Stimulated activated CD4-positive, alpha-beta T cell treated with anti-CD3 and anti-CD28 coated beads, Interleukin-15, amount 100 ng/mL, for 24 hours (primary cell): ENCODE data around the gene TTC12.

Experiments
- DNase-seq: peaks from one replicate; pipeline ENCODE4 v3.0.0-alpha.2; 2020

The TTC12 gene, protein sequence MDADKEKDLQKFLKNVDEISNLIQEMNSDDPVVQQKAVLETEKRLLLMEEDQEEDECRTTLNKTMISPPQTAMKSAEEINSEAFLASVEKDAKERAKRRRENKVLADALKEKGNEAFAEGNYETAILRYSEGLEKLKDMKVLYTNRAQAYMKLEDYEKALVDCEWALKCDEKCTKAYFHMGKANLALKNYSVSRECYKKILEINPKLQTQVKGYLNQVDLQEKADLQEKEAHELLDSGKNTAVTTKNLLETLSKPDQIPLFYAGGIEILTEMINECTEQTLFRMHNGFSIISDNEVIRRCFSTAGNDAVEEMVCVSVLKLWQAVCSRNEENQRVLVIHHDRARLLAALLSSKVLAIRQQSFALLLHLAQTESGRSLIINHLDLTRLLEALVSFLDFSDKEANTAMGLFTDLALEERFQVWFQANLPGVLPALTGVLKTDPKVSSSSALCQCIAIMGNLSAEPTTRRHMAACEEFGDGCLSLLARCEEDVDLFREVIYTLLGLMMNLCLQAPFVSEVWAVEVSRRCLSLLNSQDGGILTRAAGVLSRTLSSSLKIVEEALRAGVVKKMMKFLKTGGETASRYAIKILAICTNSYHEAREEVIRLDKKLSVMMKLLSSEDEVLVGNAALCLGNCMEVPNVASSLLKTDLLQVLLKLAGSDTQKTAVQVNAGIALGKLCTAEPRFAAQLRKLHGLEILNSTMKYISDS

DNA sequence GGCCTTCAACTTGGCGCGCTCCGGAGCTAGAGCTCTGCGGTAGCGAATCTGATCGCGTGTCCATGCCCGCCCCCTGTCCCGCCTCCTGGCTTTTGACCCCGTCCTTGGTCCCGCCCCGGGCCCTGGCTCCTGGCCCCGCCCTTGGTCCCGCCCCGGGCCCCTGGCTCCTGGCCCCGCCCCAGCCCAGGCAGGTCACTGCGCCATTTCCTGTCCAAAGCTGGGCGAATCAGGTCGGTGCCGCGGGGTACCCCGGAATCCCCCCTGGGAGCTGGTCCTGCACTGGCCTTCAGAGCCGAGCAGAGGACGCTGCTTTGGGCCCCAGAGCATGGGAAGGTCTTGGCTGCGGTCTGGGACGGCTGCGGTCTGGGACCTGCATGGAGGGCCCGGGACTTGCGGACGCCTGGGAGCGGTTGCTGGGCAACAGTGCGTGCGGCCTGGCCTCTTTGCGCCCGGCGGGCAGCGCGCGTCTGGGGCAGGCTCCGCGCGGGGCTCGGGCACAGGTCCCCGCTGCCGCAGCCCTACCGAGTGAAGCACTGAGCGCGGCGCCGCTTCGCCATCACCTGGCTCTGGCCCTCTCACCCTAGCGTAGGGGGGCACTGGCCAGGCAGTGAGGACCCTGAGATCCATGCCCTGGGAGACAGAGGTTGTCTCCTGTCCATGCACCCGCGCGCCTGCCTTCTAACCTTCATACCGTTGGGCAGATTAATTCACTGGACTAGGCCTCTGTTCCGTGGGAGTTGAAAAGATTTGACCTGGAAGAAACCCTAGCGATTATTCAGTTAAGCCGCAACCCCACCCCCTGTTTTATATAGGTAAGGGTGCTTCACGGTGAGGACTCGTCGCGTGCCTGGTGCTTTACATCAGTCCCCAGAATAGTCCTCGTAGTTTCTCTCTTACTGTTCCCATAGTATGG lies at the start of gene TTC12:
TTC12 (plus strand) TSS at position 195 of the 913 bp plus-strand sequence. CDS start 1,675 bp downstream, outside the sequence.
- peak; percentile 96 for DNase-seq

DNA sequence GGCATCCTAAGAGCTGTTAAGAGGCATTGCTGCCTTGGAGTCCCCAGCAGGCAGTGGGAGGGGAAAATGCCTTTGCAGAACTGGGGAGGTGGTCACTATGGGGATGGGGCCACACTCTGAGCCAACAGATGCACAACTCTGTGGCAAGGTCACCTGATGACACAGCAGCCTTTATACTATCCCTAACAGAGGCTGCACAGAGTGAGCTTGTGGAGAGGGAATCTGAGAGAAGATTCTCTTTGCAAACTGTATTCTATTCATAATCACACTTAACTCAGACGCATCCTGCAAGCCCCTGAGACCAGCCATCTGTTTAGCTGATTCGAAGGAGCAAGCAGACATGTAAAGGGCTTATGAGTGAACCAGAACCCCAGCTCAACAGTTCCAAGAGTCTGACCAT lies 49.0 kb upstream of the TTC12 start:
- DNase-seq: no peak

DNA sequence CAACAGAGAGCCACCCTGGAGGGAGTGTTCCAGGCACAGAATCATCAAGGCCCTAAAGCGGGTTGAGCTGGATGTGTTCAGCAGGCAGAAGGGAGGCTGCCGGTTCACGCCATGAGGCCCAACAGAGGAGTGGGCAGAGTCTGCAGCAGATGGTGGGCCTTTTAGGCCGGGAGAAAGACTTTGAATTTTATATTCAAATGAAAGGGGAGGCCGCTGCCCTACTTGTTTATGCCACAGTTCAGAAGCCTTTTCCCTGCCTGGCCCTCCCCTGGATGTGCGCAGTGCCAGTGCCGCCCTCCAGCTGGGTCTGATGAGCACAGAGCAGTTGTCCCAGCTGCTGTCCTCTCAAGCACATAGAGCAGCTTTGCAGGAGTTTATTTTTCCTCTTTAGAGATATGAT lies 46.9 kb upstream of the TTC12 start:
- no peak for DNase-seq

DNA sequence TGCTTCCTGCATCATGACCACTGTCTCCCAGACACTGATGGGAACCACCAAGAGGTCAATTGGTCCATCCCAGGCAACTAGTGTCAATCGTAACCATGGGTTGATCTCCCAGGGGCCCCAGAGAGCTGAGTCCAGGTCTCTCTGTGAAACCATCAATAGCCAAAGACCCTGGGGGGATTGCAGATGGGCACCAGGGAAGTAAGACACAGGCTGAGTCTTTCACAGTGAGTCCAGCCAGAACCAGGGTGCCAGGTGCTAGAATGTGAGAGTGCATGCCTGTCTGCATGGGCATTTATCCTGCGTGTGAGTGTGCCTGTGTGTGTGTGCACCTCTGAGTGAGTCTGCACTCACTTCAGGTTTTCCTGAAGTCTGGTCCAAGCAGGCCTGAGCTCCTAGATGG lies 45.3 kb upstream of the TTC12 start:
- DNase-seq: no peak

DNA sequence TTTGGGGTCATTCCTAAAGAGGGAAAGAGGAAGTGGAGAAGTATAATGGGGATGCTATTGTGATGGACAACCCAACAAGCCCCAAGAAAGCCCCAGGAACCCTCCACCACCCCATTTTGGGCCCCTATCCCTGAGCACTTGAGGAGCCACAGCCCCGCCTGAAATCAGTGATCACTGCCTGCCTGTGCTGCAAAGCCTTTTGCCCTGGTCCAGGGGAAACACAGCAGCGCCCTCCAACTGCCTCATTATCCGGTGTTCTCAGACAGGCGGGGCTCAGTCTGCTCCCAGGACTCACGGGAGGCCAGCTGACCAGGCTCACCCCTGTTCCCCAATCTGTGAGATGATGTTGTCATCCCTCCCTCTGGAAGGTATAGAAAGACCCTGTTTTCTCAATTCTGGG lies 44.7 kb upstream of the TTC12 start:
- DNase-seq: no peak

DNA sequence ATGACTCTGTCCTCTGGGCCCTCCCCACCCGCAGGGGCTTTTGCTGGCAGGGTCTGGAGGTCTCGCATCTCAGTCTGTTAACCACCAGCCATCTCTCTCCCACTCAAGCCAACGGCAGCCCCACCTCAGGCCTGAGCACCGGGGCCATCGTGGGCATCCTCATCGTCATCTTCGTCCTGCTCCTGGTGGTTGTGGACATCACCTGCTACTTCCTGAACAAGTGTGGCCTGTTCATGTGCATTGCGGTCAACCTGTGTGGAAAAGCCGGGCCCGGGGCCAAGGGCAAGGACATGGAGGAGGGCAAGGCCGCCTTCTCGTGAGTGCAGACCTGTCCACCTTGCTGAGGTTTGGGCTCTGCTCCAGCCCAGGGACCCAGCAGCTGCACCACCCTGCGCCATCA lies 44.3 kb upstream of the TTC12 start:
- DNase-seq: no peak

DNA sequence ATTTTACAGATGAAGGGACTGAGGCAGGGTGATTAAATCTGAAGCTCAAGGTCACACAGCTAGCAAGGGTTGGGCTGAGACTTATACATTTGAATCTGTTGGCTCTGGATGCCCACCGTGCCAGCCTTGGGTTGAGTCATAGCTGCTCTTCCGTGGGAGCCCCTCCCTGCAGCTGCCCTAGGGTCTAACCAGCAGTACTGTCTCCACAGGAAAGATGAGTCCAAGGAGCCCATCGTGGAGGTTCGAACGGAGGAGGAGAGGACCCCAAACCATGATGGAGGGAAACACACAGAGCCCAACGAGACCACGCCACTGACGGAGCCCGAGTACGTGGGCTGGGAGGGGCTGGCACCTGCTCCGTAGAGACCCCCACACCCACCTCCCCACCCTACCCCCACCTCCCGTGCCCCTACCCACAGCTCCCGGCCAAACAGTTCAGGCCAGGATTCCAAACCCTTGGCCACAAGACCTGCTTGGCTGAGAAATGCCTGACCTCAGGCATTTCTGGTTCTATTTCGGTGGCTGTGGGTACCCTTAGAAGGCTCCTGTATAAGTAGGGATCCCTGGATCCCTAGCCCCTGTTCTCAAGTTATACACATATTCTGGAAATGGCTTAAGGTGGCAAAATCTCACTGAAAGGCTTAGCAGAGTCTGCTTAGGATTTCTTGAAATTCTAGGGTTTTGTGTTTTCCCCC lies 42.7 kb upstream of the TTC12 start:
- no peak for DNase-seq

DNA sequence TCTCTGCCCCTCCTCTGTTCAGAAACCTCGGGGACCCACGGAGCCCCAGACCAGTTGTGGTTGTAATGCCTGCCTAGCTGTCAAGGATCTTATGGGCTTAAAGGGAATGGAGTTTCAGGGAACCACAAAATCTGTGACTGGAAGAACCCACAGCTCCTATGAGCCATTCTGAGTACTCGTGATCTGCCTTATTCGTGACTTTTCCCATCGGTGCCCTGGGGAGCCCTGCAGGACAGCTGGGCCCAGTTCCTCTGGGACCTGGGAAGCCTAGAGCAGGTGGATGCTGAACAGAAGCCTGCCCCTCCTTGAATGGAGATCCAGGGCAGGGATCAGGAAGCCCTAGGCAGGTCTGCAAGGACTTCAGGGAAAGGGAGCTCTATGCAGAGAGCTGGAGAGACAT lies 42.1 kb upstream of the TTC12 start:
- no peak for DNase-seq

DNA sequence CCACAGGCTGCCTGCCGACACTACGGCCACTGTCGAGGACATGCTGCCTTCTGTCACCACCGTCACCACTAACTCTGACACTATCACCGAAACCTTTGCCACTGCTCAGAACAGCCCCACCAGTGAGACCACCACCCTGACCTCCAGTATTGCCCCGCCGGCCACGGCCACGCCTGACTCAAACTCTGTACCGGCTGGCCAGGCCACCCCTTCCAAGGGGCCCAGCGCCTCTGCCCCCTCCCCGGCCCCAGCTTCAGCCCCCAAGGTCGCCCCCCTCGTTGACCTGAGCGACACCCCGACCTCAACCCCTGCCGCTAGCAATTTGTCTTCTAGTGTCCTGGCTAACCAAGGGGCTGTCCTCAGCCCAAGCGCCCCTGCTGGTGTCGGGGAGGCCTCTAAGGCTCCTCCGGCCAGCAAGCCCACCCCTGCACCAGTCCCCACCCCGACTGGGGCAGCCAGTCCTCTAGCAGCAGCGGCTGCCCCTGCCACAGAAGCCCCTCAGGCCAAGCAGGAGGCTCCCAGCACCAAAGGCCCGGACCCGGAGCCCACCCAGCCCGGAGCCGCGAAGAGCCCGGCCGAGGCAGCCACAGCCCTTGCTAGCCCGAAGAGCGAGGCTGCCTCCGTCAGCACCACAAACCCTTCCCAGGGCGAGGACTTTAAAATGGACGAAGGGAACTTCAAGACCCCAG lies 41.3 kb upstream of the TTC12 start:
- no peak for DNase-seq

DNA sequence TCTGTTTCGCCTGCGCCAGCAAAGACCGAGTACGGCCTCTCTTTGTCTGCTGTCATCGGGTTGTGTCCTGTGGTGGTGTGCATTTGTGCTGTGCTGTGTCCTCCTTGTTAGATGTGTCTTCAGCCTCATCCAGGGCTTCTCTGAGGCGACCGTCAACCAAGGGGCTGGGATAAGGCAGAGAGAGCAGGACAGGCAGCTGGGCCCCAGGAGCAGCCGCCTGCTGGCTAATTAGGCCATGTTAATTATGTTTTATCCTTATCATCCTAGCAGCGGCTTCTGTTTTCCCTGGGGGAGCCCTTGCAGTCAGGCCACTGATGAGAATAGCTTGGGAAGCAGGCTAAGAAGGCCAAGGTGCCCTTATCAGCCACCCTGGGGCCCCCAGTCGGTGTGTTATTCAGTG lies 40.7 kb upstream of the TTC12 start:
- no peak for DNase-seq

DNA sequence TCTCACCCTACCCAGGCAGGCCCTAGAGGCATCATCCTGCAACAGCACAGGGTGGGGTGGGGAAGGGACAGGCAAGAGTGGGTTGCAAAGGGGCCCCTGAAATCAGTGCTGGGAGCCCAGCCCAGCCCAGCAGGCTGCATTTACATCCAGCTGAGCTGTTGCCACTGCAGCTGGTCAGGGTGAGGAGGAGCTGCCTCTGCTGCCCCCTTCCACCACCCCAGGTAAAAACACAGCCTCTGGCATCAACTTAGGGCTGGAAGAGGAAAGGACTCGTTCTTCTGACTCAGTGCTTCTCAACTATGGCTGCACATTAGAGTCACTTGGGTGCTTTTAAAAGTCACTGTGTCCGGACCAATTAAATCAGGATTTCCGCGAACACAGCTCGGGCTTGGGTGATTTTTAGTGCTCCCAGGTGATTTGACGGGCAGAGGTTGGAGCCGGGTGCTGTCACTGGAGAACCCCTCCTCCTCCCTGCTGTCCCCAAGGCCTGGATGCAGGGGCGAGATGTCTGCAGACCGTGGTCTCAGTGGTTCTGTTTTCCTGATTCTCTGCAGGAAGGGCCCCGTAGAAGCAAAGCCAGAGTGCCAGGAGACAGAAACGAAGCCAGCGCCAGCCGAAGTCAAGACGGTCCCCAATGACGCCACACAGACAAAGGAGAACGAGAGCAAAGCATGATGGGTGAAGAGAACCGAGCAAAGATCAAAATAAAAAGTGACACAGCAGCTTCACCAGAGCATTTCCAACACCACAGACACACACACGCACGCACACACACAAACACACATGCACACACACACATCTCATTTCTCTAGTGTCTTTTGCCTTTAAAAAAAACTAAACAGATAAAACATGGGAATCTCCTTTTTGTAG lies 39.4 kb upstream of the TTC12 start:
- DNase-seq: no peak

DNA sequence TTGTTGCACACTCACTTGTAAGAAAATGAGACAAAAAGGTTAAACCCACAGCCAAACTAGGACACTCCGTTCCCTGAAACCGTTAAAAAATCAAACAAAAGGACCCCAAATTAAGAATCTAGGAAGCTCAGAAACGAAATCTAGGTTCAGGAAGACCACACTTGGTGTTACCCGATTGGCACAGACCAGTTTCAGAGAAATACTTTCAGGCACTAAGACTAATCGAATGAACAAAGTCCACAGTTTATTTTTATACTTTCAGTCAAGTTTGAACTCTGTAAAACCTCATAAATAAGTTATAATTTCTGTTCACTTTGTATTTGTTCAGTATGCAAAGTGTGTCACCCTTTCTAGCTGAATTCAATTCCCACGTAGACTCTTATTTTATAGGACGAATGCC lies 38.8 kb upstream of the TTC12 start:
- no peak for DNase-seq

DNA sequence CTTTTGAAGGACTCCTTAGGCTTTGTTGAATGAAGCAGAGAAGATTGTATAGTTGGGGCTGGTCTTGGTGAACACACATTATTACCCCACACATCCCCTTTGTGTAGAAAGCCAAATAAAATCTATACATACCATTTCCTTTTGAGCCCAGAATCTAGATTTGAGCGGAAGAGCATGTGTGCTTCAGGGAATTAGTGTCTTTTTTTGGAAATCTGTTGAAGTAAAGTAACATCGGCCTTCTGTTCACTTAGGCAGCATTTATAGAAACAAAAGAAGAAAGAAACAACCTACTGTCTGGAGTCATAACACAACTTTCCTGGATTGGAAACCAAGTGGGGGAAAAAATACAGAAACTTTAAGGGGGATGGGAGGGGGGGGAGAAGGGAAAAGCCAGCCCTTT lies 37.9 kb upstream of the TTC12 start:
- no peak for DNase-seq

DNA sequence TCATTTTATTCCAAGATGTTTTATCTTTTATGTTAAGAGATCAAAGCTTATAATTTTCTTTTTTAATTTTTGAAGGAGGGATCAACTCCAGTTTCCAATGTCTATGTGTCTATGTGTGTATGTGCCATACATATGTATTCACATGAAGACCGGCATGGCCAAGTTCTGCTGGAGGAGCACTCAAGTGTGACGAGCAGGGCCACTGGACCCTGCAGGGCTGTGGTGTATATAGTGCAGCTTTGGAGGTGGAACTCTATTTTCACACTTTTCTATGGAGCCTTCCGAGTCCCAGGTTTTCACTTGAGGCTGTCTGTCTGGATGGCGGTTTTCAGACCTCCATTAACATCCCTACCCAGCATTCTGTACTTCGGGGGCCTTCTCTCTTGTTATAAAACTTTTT lies 36.5 kb upstream of the TTC12 start:
- DNase-seq: no peak

DNA sequence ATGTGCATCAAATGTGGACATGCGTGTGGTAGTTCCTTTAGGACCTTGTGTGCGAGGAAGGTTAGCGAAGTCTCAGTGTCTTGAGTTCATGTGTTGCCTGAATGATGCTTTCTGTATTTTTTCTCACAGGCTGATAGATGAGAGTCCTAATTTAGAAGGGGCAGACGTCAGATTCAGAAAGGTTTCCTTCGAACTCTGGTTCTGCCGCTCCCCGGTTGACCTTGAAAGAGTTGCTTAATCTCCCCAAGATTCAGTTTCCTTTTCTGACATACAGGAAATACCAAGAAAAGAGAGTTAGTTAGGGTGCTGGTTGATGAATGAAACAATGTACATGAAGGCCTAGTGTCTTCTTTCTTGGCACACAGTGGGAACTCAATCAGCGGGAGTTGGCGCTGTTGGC lies 35.9 kb upstream of the TTC12 start:
- no peak for DNase-seq

DNA sequence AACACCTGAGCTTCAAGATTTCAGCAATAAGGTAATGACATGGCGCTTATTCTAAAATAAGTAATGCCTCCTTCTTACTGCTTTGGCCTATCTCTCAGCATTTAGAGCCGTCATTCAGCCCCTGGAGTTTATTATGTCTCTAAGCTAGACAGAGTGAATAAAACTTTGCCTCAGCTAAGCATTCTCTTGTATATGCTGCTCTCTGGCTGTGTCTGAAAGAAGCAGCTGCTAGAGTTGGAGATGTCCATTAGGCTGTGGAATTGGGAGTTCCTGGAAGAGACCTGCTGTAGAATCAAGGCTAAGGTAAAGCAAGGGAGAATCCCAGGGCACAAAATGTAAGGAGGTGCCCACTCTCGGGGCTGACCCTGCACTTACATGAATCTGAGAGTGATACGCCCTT lies 35.5 kb upstream of the TTC12 start:
- DNase-seq: no peak

DNA sequence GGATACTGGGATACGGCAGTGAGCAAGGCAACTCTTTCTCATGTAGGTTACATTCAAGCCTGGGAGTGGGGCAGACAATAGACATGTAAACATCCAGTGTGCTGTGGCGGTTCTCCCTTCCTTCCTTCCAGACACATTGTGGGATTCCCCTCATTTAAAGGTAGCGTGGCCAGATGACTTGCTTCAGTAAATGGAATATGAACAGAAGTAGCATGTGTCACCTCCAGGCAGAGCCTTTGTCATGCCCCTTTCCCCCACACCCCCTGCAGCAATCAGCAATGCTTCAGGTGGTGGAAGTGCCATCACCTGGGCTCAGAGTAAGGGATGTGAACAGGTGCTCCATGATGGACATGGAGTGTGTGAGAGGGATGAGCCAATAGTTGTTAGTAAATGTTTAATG lies 34.8 kb upstream of the TTC12 start:
- no peak for DNase-seq

DNA sequence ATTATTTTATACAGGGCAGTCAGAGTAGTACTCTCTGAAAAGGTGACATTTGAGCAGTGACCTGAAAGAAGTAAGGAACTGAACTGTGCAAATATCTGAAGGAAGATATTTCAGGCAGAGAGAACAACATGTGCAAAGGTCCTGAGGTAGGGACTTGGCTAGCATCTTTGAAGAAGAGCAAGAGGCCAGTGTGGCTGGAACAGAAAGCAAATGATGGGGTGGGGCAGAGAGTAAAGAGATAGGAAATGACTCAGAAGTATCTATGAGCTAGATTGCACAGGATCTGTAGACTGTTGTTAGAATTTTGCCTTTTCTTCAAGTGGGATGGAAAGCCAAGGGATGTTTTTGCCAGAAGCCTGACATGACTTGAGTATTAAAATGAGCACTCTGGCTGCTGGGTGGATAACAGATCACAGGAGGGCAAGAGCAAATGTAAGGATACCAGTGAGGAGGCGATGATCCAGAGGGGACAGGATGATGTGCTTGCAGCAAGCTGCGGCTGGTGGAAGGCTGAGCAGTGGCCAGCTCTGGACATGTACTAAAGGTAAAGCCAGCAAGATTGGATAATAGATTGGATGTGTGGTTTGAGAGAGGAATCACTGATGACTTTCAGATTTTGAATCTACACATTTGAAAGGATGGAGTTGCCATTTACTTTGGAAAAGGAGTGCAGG lies 33.2 kb upstream of the TTC12 start:
- DNase-seq: no peak

DNA sequence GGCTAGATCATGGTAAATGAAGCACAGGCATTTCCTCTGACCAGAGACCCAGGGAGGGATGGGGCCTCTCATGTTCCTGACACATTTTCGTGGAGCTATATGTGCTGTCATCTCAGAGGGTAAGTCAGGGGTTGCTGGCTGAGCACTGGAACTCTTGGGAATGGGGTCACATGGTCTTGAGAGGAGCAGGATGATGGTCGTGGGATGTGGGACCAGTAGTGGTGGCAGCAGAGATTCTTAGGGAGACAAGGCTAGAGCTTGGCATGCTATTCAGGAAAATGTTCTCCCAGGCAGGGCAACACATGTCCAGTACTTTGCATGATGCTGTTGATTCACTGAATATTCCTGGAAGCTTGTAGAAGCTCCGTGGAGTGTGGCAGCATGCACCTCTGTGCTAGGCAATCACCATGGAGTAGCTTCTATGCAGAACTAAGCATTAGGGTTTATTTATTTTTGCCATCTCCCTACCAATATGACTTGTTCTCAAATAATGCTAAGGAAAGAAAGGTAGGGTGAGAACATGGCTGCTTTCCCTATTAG lies 31.4 kb upstream of the TTC12 start:
- DNase-seq: no peak

DNA sequence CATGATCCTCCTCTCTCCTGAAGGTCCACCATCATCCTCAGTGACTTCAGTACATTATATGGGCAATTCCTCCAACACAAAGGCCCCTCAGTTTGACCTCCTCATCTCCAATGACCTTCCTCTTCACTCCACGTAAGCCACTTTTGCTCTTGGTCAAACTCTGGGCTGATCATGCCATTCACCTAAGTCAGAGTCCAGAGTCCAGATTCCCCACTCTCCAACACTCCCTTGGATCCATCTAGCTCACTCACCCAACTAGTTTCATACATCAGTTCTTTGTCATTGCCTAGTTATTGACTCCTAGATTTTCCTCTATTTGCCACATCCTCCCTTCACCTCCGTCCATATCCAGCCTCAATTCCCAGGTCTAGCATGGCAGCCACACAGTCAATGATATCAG lies 30.5 kb upstream of the TTC12 start:
- no peak for DNase-seq
